PC-9 (cell line): ENCODE measurements around the gene CARMIL3.

Experiments
- EZH2 ChIP-seq: fragments of 200-600 bp; sonication (generic); IDR thresholded peaks from 2 replicates; pipeline ENCODE4 v1.8.0; 2017; ENCODE audit warnings: antibody characterized with exemption, low read depth
- TF ChIP-seq, protein P1 (sequence below): fragments of 200-600 bp; sonication (generic); conservative IDR thresholded peaks from 2 replicates; pipeline ENCODE4 v1.6.1; 2017; ENCODE audit warnings: mixed run types, antibody characterized with exemption, mild to moderate bottlenecking, moderate library complexity

DNA sequence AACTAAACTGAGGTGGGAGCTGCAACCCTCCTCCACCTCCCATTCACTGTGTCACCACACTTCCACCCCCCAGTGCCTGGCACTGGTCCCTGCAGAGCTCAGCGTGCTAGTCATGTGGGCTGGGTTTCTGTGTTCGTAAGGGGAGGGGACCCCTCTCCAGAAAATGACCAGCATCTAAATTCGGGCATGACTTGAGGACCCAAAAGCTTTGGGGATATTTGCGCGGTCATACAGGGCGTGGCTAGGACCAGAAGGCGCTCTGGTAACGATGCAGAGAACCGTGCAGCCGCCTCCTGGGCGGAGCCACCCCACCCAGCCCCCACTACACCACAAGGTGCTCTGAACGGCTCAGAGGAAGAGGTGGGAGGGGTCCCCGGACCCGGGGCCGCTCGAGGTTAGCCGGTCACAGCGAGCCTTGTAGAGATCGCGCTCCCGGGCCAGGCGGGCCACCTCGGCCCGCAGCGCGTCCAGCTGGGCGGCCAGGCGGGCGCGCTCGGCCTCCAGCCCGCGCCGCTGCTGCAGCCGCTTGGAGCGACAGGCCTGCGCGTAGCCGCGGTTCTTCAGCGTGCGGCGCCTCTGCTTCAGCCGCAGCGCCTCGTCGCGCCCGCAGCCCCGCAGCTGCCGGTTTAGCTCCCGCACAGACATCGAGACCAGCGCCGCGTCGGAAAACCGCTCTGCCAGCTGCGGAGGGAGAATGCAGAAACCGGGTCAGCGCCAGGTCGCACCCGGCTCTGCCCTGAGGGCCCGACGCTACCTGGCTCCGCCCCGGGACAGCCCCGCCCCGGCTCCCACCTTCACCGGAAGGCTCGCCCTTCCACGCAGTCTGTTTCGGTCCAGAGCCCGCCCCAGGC is 29.3 kb downstream of the CARMIL3 start:
- TF ChIP-seq, protein P1, sequence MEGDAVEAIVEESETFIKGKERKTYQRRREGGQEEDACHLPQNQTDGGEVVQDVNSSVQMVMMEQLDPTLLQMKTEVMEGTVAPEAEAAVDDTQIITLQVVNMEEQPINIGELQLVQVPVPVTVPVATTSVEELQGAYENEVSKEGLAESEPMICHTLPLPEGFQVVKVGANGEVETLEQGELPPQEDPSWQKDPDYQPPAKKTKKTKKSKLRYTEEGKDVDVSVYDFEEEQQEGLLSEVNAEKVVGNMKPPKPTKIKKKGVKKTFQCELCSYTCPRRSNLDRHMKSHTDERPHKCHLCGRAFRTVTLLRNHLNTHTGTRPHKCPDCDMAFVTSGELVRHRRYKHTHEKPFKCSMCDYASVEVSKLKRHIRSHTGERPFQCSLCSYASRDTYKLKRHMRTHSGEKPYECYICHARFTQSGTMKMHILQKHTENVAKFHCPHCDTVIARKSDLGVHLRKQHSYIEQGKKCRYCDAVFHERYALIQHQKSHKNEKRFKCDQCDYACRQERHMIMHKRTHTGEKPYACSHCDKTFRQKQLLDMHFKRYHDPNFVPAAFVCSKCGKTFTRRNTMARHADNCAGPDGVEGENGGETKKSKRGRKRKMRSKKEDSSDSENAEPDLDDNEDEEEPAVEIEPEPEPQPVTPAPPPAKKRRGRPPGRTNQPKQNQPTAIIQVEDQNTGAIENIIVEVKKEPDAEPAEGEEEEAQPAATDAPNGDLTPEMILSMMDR = no peak
- no peak for TF ChIP-seq EZH2
